Activated CD4-positive, alpha-beta T cell treated with anti-CD3 and anti-CD28 coated beads, Interleukin-2, Interleukin-4, amounts not matched to agents 100 ng/mL and 50 ng/mL, durations not matched to agents 16 hours and 8 hours (primary cell): ENCODE results near the gene LRRN3.
"Not testable (repeated sequence)": the region's sequence is repeated elsewhere in the genome, so short reads cannot be mapped to it uniquely, and the experiment has no call there.

Experiments
- DNase-seq: peaks from one replicate; pipeline ENCODE4 v3.0.0-alpha.2; 2020; ENCODE audit warnings: low spot score

The LRRN3 gene

DNA sequence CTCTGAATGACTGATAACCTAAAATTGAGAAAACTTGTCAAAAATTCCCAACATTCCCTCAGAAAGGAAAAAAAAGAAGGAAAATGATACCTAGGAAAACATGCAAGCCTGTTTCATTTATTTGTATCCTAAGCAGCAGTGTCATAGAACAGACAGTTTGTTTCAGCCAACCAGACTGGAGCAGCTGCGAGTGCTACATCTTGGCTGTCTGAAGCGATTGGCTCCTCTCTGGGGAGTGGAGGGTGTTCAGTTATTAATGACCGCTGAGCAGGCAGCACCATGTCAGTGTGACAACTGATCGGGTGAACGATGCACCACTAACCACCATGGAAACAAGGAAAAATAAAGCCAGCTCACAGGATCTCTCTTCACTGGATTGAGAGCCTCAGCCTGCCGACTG lies at the start of gene LRRN3:
Gene LRRN3, plus strand, starts transcription at position 282 of the 400 bp plus-strand sequence. CDS start 31,646 bp downstream, outside the sequence.
- DNase-seq: peak; percentile 75

DNA sequence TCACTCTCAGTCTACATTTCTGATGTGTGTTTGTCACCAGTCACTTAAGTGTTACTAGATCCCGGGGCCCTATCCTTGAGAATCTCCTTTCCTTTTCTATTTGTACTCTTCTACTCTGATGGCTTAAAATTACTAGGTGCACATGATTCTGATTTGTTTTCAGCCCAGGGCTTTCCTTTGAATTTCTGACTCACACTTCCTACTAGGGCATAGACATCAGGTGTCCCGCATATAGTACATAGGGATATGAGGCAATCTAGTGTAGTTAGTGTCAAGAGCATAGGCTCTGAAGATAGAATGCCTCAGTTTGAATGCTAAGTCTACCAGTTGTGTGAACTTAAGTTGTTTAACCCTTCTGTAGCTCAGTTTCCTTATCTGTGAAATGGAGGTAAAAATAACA lies 49.4 kb upstream of the LRRN3 start:
- peak; percentile 15 for DNase-seq

DNA sequence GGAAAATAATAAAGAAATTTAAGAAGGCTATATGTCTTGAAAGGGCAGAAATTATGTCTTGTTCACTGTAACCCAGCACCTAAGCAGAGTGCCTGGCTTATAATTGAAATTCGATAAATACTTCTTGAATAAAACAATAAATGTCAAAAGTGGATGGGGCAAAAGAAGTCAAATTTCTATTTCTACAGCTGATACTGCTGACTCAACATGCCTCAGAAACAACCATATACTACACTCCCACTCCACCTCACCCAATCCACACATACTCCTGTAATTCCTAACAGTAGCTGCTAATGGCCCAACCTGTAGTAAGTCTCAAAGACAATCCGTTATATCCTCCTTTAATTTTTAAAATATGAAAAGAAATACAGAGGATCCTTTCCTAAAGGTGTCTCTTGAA lies 48.1 kb upstream of the LRRN3 start:
- no peak for DNase-seq

DNA sequence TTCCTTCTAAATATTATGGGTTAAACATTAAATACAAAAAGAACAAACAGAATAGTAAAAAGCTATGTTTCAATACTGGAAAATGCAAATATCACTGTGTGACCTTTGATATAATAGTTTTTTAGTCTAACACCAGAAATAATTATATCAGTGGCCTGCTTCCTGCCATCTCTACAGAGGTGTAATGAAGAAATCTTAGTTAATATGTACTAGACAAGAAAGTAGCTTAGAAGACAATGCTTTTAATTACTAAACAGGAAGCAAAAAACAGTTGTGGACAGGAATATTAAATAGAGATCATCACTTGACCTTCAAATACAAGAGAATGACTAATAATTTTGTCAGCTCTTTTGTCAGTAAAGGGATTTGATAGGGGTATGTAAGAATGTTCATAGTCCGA lies 47.4 kb upstream of the LRRN3 start:
- no peak for DNase-seq

DNA sequence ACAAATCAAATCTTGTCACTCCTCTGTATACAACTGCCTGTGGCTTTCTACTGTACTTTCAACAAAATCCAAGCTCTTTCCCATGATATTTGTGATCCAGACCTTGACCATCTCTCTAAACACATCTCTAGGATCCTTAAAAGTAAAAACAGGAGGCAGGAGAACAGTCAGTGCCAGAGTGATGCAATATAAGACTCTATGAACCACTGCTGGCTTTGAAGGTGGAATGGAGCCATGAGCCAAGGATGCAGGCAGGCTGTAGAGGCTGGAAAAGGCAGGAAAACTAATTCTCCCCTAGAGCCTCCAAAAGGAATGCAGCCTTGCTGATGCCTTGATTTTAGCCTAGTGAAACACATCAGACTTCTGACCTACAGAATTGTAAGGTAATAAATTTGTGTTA lies 45.5 kb upstream of the LRRN3 start:
- no peak for DNase-seq

- no peak for DNase-seq
Observed at GRCh38 chr7:111047595-111047994, 43.3 kb upstream of the LRRN3 start.

DNA sequence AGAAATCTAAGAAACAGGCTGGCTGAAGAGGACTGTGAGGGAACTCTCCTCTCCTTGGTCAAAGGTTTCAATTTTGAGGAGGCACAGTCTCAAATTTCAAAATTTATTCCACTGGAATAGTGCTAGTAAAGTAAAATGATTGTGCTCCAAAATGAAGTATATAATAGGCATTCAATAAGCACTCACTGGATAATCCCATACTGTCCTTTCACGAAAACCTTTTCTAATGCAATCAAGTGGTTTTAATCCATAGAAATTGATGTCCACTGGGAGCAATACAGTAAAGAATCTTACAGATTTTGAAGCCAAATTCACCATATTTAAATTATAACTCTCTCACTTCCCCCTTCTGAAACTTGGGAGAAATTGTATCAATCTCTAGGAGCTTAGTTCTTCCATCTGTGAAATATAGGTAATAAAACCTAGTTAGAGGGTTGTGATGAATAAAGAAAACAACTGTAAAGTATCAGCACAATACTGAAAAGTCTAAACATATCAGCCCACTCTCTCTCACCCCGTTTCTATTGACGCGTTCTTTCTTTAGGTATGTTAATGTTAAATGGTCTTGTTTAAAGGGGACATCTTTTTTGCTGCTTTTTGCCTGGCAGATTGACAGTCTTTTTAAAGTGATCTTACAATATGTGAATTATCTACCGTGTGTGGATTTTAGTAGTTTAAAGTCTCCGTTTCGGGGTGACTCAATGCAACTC lies 40.8 kb upstream of the LRRN3 start:
- DNase-seq: no peak

GRCh38 chr7:111050875-111051416 lies 40.0 kb upstream of the LRRN3 start:
- DNase-seq: no peak

DNA sequence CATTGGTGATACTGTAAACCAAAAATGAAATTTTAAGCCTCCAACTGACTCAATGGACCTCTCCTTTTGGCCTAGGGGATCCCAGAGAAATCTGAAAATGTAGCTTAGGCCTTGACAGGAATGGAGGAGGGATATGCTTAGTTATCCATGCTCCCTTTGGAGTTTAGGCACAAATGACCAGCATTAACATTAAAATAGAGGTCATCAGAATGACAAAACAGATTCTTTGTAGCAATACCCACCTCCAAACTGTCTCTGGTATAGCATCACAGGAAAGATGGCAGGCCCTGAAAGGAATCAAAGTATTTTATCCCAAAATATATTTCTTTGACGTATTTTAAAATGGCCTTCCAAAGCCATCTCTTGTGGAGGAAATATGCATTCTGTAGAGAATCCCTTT lies 39.1 kb upstream of the LRRN3 start:
- DNase-seq: no peak

- no peak for DNase-seq
Observed at GRCh38 chr7:111053035-111053434, 37.9 kb upstream of the LRRN3 start.

GRCh38 chr7:111056371-111056770 lies 34.6 kb upstream of the LRRN3 start:
- DNase-seq: no peak

DNA sequence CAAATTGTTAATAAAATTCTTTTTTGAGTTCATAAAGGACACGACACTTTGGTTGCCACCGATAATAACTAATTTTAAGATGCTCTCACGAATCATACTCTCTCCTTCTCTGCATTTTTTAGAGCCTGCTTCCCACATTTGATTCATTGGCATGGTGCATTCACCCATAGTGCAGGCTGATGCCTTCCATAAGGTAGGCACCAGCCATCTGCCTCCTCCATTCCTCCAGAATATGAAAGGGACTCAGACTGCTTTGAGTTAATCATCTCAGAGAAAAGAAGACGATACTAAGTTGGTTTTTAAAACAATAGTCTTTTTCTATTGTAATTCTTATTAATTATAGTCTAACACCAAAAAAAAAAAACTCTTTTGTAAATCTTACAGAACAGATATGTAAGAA lies 33.9 kb upstream of the LRRN3 start:
- DNase-seq: no peak

GRCh38 chr7:111059833-111060232 lies 31.1 kb upstream of the LRRN3 start:
- DNase-seq: no peak

DNA sequence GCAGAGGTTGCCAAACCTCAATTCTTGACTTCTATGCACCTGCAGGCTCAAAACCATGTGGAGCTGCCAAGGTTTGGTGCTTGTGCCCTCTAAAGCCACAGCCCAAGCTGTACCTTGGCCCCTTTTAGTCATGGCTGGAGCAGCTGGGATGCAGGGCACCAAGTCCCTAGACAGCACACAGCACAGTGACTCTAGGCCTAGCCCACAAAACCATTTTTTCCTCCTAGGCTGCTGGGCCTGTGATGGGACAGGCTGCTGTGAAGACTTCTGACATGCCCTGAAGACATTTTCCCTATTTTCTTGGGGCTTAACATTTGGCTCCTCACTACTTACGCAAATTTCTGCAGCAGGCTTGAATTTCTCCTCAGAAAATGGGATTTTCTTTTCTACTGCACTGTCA lies 27.8 kb upstream of the LRRN3 start:
- no peak for DNase-seq

- DNase-seq: no peak
Observed at GRCh38 chr7:111067251-111067650, 23.7 kb upstream of the LRRN3 start.

DNA sequence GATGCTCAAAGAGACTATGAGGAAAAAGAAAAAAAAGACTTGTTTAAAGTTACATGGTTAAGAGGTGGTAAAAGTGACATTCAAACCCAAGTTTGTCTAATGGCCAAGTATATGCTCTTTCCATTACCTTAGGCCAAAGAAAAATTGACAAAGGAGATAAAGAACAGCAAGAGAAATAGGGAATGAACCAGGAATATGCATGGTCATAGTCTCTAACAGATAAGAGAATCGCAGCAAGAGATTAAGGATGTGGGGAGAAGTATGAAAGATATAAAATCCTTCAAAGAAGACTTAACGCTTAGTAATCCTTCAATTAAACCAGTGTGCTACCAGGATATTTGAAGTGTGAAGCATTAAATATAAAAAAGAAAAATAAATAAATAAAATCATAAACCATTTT lies 23.2 kb upstream of the LRRN3 start:
- DNase-seq: no peak

- DNase-seq: no peak
Observed at GRCh38 chr7:111068618-111069017, 22.3 kb upstream of the LRRN3 start.

- no peak for DNase-seq
Observed at GRCh38 chr7:111071556-111071955, 19.4 kb upstream of the LRRN3 start.

GRCh38 chr7:111072658-111073057 lies 18.3 kb upstream of the LRRN3 start:
- not testable (repeated sequence) for DNase-seq

- peak; percentile 62 for DNase-seq
Observed at GRCh38 chr7:111074071-111074747, 16.7 kb upstream of the LRRN3 start.

DNA sequence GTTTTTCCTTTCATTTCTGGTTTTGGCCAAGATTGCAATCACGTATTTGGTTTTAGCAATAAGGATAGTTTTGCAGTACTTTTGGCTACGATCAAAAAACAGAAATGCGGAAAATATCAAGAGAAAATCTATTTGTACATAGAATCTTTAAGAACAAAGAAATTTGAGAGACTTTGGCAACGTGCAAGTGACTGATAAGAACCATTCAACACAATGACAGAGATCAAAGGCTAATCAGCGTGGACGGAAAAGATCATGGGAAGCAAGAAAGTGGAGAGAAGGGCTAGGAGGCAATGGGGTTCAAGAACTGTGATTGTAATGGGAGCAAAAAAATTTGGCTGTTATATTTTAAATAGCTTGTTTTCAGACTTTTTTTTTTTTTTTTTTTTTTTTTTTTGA lies 16.2 kb upstream of the LRRN3 start:
- no peak for DNase-seq

DNA sequence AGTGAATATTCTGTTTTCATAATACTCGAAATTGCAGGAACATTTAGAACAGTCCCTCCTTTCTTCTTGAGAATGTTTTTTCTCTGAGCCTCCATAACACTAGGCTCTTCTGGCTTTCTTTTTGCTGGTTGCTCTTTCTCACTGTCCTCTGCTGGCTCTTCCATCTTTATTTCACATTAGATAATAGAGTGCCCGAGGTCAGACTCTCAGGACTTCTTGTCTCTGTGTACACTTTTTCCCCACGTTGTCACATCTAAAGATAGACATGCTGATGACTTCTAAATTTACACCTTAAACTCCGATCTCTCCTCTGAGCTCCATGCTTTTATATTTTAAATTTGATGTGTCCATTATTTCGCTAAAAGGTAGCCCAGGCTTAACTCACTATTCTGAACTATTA lies 15.4 kb upstream of the LRRN3 start:
- DNase-seq: no peak

GRCh38 chr7:111076205-111076604 lies 14.7 kb upstream of the LRRN3 start:
- DNase-seq: peak; percentile 69

GRCh38 chr7:111077001-111077400 lies 13.9 kb upstream of the LRRN3 start:
- DNase-seq: no peak
